ENCODE results near the gene SPDYE3.
"Not testable (repeated sequence)": the region's sequence is repeated elsewhere in the genome, so short reads cannot be mapped to it uniquely, and the experiment has no call there.

DNA sequence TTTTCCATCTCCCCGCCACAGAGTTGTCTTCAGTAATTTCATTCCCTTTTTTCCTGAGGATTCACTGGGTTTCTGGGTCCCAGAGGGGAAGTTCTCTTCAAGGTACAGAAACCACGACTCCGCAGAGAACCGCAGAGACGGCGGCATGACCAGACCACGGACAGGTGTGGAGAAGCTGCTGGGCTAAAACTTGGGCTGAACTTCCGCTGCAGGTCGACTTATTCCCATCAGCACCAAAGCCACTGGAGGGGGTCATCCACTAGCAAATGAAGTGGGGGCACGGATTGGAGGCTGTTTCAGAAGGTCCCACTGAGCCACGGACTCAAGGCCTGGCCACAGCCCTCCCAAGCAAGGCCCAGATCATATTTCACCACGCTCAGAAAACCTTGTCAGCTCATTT lies 3.0 kb upstream of the SPDYE3 start:
- TF ChIP-seq, protein P1, sequence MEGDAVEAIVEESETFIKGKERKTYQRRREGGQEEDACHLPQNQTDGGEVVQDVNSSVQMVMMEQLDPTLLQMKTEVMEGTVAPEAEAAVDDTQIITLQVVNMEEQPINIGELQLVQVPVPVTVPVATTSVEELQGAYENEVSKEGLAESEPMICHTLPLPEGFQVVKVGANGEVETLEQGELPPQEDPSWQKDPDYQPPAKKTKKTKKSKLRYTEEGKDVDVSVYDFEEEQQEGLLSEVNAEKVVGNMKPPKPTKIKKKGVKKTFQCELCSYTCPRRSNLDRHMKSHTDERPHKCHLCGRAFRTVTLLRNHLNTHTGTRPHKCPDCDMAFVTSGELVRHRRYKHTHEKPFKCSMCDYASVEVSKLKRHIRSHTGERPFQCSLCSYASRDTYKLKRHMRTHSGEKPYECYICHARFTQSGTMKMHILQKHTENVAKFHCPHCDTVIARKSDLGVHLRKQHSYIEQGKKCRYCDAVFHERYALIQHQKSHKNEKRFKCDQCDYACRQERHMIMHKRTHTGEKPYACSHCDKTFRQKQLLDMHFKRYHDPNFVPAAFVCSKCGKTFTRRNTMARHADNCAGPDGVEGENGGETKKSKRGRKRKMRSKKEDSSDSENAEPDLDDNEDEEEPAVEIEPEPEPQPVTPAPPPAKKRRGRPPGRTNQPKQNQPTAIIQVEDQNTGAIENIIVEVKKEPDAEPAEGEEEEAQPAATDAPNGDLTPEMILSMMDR (IDR thresholded peaks at IDR 0.05), result not testable (repeated sequence)
- TF ChIP-seq POLR2A, POLR2AphosphoS5 (IDR thresholded peaks at IDR 0.05): not testable (repeated sequence)

Measured in sigmoid colon (tissue), 4 donors.